Measurements from ENCODE around the gene PPM1J.
A peak's percentile ranks its signal among the peaks of the same experiment; 100 is the strongest.
"Not testable (repeated sequence)": the region's sequence is repeated elsewhere in the genome, so short reads cannot be mapped to it uniquely, and the experiment has no call there.

PPM1J gene

DNA sequence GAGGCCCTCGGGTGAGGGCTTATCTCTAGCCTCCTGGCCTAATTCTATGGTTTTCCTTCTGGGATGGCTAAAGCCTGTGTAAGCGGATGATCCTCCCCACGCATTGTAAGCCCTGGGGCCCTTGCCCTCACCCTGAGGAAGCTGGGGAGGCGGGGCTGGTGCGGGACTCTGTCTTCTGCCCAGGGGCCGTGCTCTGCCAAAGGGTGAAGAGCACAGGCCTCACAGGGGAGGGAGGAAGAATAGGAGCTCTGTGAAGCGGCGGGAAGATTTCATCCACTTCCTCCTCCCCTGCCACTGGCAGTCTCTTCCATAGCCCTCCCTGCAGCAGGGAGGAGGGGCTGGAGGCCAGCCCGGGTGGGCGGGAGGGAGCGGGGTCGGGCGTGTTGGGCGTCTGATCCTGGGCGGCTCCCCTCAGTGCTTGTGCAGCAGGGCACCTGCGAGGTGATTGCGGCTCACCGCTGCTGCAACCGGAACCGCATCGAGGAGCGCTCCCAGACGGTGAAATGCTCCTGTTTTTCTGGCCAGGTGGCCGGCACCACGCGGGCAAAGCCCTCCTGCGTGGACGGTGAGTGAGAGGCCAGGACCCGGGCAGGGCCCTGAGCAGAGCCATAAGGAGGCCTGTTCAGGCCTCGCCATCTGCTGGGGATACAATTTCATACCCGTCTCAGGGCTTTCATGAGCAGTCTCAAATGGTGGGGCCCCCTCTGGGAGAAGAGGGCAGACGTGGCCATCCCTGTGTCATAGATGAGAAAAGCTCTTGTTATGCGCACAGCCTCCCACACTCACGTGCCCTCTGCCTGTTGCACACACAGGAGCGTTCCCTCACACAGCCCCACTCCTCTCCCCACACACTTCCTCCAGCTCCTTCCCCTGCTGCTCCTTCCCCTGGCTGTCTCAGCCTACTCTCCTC is 7.7 kb upstream of the PPM1J start:
- no peak for DNase-seq (ENCODE audit: low read depth in 2 of 2, low spot score in 1 of 2)

GRCh38 chr1:112721966-112722524 is 6.9 kb upstream of the PPM1J start:
- no peak for DNase-seq (ENCODE audit: low read depth in 2 of 2, low spot score in 1 of 2)

- DNase-seq (ENCODE audit: low read depth in 2 of 2, low spot score in 1 of 2), result not testable (repeated sequence)
Observed at GRCh38 chr1:112721294-112721693, 6.2 kb upstream of the PPM1J start.

GRCh38 chr1:112720800-112721199 is 5.7 kb upstream of the PPM1J start:
- DNase-seq (ENCODE audit: low read depth in 2 of 2, low spot score in 1 of 2), result no peak

GRCh38 chr1:112719706-112720105 is 4.6 kb upstream of the PPM1J start:
- no peak for DNase-seq (ENCODE audit: low read depth in 2 of 2, low spot score in 1 of 2)

DNA sequence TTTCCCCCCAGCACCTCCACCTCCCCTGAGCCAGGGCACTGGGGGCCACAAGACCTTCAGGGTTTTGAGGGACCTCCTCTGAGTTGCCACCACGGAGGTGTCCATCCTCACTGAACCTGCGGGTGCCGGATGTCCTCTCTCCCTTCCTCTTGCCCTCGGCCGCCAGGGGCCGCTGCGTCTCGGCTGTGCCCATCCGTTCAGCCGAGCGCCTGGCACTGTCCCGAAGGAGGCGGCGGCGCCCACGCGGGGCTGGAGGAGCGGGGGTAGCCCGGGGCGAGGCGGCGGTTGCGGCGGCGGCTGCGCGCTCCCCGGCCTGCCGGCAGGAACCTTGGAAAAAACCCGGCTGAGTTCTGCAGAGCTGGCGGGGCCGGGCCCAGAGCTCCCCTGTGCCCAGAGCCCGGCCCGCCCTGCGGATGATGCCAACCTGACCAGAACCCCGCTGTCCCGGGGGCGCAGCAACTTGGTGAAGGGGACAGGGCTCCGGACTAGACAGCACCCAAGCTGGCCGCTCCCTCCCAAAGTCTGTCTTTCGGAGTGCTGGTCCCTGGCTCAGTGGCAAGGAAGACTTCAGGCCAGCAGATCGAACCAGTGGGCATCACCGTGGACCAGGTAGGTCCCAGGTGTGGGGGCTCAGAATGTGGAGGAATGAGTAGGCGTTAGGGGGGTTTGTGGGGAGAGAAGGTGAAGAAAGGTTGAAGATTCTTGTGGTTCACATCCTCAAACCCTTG is 3.7 kb upstream of the PPM1J start:
- no peak for DNase-seq (ENCODE audit: low read depth in 2 of 2, low spot score in 1 of 2)

DNA sequence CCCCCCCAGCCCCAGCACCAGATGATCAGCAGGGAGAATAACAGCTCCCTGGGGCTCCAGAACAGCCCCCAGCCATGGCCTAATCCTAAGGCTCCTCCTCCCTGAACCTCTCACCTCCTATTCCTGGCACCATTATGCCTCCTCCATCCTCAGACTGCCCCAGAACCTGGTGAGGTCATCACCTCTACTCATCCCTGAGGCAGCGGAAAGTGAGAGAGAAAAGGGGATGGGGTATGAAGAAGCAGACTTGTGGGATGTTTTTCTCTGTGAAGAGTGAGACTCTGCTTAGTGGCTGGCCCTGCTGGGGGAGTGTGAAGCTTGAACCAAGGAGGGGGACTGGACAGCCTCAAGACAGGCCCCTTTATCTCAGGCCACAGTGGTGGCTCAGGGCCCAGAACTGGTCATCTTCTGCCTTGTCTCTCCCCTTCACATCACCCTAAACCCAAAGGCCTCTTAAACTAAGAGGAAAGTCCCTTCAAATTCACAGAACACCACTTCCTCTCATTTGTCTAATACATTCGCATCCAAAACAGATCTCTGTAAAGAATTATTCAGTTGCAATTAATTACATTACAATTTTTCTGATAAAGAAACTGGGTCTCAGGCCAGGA is 2.2 kb upstream of the PPM1J start:
- DNase-seq (ENCODE audit: low read depth in 2 of 2, low spot score in 1 of 2), result no peak

- DNase-seq (ENCODE audit: low read depth in 2 of 2, low spot score in 1 of 2), result peak; percentile 62 to 68
Observed at GRCh38 chr1:112716133-112716720, 1.1 kb upstream of the PPM1J start.

DNA sequence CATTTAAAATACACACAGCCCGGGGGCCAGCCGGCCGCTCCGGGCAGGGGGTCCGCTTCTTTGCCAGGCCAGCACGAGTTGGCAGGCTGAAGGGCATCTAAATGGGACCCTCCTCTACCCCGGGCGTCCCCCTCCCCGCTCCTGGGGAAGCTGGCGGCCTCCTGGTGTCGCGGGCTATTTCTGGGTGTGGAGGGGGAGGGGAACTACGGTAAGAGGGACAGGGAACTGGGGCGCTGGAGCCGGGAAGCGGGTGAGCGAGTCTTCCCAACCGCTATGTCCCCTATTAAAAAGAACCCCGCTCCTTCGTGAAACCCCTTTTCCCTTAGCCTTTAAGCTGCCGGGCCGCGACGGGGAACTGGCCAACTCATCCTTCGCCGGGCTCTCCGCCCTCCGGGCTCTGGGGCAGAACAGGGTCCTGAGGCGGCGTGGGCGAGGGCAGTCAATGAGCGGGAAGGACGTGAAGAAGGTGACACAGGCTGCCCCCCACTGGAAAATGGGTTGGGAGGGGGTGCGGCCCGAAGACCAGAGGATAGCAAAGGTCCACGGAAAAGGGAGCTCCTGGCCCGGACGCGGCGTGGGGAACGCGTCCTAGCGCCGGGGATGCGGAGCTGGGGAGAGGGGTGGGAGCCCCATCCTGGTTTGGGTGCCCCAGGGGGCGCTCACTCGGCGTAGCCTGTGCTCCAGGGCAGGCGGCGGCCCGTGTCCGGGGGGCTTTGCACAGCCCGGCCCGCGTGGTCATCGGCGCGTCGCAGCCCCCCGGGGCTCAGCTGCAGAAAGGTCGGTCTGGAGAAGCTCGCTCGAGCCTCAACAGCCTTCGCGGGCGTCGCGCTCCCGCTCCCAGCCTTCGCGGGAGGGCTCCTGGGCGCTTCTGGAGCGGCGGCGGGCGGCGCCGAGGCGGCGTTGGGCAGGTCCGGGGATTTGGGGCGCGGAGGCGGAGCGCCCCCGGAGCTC is 544 bp downstream of the PPM1J start:
- DNase-seq (ENCODE audit: low read depth in 2 of 2, low spot score in 1 of 2), result no peak

DNA sequence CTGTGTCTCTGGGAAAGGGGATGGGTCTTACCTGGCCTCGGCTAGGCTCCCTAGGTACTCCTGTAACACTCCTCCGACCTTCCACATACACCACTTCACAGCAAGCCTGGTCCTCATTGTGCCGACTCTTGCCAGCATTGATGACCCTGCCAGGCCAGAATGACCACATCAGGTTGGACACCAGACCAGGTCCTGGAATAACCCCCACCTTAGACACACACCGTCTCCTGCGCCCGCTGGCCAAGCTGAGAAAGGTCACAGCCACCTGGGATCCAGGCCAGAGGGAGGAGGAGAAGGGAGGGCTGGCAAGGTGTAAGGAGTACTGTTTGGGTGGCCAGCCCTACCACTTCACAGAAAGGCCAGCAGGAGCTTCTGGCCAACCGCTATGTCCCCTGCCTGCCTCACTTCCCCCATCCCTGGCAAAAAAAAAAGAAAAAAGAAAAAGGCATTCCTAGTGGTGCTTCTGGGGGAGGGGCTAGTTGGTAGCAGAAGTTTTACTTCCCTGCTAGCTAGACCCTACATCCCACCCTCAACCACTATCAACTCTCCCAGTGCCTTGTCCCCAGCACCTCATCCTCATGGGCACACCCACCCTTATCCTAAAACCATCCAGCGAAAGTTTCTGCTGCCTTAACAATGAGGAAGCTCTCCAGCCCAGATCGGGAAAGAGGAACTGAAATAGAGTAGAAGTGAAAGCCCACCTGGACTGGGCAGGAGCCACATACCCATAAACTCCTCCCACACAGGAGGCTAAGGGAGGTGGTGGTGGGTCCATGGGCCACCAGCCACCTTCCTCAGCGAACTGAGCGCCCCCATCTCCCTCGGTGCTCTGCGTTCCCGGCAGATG is 1.4 kb downstream of the PPM1J start:
- DNase-seq (ENCODE audit: low read depth in 2 of 2, low spot score in 1 of 2), result no peak

GRCh38 chr1:112712701-112713128 is 2.4 kb downstream of the PPM1J start:
- no peak for DNase-seq (ENCODE audit: low read depth in 2 of 2, low spot score in 1 of 2)

DNA sequence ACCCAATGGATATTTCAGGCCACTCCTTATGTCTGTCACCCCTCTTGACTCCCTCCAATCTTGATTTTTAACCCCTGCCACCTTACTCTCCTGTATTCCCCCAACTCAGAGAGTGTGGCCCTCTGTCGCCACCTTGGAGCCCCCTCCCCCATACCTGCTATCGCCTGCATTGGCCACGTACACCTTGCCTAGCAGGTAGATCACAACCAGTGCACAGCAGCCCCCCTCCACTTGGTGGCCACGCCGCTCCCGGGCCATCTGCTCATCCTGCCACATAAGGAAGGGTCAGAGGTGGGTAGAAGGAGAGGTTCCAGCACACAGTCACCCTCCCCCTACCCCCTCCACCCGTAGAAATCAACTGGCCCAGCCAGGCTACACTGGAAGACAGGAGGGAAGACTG is 2.9 kb downstream of the PPM1J start:
- DNase-seq (ENCODE audit: low read depth in 2 of 2, low spot score in 1 of 2), result no peak

GRCh38 chr1:112711670-112712069 is 3.5 kb downstream of the PPM1J start:
- no peak for DNase-seq (ENCODE audit: low read depth in 2 of 2, low spot score in 1 of 2)

DNA sequence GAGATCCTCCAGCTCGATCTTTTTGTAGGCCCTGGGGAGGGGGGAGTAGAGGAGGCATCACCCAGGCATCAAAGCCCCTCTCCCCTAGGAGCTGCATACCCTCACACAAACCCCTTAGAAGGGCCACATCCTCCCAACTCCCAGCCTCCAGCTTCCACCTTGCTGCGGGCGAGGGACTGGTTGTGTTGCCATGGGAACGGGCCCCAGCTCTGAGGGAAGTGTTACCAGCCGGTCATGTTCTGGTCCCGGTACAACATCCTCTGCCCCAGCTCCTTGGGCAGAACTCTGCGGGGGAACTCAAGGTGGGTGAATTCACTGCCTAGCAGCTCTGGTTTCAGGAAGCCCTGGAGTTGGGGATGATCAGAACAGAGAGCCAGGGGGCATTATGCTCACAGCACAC is 4.1 kb downstream of the PPM1J start:
- DNase-seq (ENCODE audit: low read depth in 2 of 2, low spot score in 1 of 2), result no peak

- DNase-seq (ENCODE audit: low read depth in 2 of 2, low spot score in 1 of 2), result no peak
Observed at GRCh38 chr1:112710586-112710985, 4.5 kb downstream of the PPM1J start.

DNA sequence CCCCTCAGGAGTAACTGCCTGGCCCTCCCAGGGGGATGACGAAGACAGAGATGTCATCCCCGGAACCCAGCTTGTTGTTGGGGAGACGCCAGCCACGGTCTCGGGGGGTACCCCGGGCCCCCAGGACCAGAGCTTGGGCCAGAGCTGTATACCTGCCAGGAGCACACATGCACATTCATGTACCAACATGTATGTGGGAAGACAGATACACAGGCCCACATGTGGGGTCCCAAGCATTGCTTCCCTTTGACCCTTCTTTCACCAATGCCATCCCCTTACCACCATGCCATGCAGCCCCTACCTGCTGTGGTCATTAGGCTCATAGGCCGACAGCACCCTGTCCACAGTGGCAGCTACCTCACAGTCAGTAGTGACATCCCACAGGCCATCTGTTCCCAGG is 5.0 kb downstream of the PPM1J start:
- DNase-seq (ENCODE audit: low read depth in 2 of 2, low spot score in 1 of 2), result no peak

GRCh38 chr1:112708489-112708888 is 6.6 kb downstream of the PPM1J start:
- DNase-seq (ENCODE audit: low read depth in 2 of 2, low spot score in 1 of 2), result no peak

GRCh38 chr1:112708002-112708448 is 7.1 kb downstream of the PPM1J start:
- DNase-seq (ENCODE audit: low read depth in 2 of 2, low spot score in 1 of 2), result no peak
